NCI-H345 treated with DMSO at 0.1 percent for 48 hours (cell line): ENCODE results near the gene RALGAPA1.
A peak's percentile ranks its signal among the peaks of the same experiment; 100 is the strongest.
"Not testable (repeated sequence)": the region's sequence is repeated elsewhere in the genome, so short reads cannot be mapped to it uniquely, and the experiment has no call there.

ENCODE experiments used
- DNase-seq: peaks from one replicate; lab custom pipeline; 2025; ENCODE audit not compliant: unreplicated experiment; lab: John Stamatoyannopoulos, UW

RALGAPA1 gene

DNA sequence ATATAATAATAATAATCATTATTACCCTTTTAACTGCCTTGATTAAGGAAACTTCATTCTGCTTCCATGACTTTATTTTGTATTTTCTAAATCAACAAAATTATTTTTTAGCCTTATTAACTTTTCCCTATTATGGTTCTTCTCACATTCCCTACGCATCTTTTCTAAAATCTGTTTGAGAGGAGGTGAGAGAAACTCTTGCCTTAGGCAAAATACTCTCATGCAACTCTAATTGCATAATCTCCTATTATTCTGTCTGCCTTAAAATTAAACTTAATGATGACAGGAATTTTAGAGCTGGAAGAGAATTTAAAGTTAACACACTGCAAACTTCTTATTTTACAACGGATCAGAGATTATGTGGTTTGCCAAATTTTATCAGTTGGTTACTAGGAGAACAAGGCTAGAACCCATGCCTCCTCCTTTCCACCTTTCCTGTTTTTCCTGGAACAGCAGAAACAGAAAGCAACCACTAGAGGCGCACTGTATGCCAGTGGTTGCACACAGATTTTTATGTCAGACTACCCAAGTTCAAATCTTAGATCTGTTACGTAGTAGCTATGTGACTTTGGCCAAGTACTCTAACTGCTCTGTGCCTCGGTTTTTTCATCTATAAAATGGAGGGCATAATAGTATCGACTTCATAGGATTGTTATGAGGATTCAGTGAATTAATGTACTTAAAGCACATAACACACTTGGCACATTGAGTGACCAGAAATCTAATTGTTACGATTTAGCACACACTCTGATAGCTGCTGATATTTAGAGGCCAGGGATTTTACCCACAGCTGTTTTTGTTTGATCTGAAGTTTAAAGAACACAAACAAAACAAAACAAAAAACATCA is 12.7 kb upstream of the RALGAPA1 start:
- DNase-seq, result peak; percentile 4

- DNase-seq, result no peak
Observed at GRCh38 chr14:35819591-35820540, 10.8 kb upstream of the RALGAPA1 start.

DNA sequence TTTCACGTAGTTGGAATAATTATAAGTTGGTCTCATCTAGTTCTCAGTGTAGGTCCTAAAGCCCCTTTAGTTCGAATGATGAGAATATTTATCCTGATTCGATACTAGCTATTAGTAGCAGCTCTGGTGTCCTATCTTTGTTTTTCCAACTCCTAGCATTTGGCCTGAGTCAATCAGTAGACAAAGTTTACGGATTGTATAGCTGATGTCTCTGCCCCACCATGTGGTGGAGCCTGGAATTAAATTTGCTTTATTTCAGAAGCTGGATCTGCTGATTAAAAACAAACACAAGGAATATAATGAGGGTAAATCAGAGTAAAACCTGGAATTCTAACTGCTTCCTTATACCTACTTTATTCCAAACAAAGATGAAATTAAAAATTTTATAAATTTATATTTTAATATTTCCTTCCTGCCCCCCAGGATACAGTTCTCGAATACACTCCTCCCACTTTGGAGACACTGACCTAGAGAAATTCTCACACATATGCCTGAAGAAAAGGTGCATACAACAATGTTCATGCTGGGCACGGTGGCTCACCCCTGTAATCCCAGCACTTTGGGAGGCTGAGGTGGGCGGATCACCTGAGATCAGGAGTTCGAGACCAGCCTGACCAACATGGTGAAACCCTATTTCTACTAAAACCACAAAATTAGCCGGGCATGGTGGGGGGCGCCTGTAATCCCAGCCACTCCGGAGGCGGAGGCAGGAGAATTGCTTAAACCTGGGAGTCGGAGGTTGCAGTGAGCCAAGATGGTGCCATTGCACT is 9.4 kb upstream of the RALGAPA1 start:
- DNase-seq, result peak; percentile 5

- DNase-seq, result peak; percentile 24
Observed at GRCh38 chr14:35814371-35815005, 5.4 kb upstream of the RALGAPA1 start.

- no peak for DNase-seq
Observed at GRCh38 chr14:35810963-35811362, 1.9 kb upstream of the RALGAPA1 start.

DNA sequence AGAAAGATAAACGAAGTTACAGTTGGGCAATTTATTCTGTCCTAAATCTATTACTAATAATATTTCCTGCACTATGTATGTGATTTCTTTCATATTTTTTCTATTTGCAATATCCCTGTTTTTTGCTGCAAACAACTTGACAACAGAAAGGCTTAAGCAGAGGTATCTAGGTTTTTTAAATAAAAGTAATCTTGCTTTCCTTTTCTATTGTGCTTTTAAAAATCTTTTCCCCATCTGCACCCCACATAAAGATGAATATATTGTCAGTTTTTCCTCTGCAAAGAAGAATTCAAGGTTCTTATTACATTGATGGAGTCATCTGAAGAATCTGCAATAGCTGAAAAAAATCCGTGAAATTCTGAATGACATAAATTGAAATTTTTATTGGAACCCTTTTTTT is 502 bp upstream of the RALGAPA1 start:
- DNase-seq, result no peak

DNA sequence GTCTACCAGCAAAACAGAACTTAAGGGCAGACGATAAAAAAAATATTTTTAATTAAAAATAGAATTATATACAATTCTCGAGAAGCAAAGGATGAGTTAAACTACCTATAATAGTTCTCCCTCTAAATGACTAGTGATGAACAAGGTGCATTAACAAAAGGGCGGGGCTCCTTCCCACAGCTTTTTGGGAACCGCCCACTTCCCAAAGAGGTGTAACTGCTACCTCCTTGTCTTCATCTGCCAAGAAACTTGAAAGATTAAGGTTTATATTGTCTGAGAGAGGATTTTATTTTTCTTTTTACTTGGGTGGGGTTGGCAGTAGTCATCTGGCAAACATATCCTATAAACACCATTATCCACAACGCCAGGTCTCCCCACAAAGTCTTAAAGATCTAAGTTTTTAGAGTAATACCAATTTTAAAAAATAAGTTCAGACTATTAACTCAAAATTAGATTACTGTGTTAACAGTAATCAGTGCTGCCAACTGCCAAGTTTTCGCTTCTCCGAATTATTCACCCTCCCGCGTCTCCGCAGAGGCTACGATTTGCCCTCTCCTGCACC is 938 bp downstream of the RALGAPA1 start:
- DNase-seq, result peak; percentile 32

DNA sequence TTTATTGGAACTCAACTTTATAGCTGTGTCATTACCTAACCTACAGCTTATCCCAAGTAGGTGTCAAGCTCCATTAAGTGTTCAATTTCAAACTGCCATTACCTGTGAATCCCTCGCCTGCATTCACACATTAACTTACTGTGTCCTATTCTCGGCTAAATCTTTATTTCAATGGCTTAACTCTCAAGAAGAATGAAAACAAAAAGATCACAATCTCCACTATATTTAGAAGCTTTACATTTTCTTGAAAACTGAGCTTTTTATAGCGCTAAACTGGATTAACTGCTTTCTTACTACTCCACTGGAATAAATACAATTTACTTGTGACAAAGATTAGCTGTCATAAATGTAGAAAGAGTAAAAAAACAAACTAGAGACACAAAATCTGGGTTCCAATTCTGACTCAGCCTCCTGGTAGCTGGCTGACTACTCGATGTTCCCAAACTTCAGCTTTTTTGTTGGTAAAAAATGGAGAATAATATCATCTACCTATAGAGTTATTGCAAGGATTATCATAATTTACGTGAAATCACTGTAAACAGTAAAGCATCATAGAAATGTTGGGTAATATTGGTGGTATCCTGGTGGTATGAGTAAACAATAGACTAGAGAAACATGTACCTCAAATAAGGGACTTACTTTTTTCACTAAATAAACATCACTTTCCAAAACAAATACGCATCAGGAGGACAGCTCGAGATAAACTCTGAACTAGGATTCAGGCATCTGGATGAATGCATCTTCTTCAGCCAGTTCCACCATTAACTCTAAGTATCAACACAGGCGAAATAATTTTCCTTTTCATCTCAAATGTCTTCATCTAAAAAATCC is 1.7 kb downstream of the RALGAPA1 start:
- DNase-seq, result no peak

GRCh38 chr14:35806006-35806907 is 2.8 kb downstream of the RALGAPA1 start:
- no peak for DNase-seq

DNA sequence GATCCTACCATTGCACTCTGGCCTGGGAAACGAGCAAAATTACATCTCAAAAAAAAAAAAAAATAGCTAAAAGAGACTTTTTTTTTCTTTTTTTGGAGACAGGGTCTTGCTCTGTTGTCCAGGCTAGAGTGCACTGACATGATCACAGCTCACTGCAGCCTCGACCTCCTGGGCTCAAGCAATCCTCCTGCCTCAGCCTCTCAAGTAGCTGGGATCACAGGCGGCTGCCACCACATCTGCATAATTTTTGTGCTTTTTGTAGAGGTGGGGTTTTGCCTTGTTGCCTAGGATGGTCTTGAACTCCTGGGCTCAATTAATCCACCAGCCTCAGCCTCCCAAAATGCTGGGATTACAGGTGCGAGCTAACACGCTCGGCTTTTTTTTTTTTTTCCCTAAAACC is 11.3 kb downstream of the RALGAPA1 start:
- DNase-seq, result no peak

DNA sequence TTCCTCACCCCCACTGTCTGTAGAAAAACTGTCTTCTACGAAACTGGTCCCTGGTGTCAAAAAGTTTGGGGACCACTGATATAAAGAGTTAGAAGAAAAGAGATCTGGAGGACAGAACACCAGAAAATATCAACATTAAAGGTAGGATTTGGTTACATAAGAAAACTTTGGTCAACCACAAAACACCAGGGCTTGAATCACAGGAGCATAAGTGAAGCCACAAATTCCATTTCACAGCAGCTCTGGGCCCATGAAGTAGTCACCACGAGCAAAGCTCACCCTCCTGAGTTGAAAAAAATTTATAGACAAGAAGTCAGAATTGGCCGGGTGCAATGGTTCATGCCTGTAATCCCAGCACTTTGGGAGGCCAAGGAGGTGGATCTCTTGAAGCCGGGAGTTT is 19.4 kb downstream of the RALGAPA1 start:
- no peak for DNase-seq

GRCh38 chr14:35786856-35787255 is 22.2 kb downstream of the RALGAPA1 start:
- DNase-seq, result no peak

DNA sequence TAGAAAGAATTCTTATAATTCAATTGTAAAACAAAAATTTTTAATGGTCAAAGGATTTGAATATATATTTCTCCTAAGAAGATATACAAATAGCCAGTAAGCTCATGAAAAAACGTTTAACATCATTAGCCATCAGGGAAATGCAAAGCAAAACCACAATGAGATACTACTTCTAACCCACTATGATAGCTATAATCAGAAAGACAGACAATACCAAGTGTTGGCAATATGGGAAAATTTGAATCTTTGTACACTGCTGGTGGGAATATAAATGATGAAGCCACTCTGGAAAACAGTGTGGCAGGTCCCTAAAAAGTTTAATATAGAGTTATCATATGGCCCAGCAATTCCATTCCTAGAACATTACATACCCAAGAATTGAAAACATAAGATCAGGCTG is 25.4 kb downstream of the RALGAPA1 start:
- DNase-seq, result no peak

GRCh38 chr14:35779368-35779767 is 29.7 kb downstream of the RALGAPA1 start:
- DNase-seq, result no peak

GRCh38 chr14:35777550-35777949 is 31.5 kb downstream of the RALGAPA1 start:
- DNase-seq, result not testable (repeated sequence)

DNA sequence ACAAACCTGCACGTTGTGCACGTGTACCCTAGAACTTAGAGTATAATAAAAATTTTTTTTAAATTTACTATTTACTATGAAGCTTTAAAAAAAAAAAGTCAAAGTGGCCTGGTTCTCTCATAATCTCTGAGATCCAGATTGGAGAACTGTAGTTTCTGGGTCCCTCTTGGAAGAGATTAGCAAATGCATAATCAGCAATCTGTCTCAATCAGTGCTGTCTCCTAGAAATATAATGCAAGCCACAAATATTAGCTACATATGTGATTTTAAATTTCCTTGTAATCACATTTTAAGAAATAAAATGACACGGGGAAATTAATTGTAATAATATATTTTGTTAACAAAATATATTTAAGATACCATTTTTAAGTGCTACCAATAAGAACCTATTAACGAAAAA is 32.3 kb downstream of the RALGAPA1 start:
- no peak for DNase-seq

- not testable (repeated sequence) for DNase-seq
Observed at GRCh38 chr14:35776085-35776484, 33.0 kb downstream of the RALGAPA1 start.

DNA sequence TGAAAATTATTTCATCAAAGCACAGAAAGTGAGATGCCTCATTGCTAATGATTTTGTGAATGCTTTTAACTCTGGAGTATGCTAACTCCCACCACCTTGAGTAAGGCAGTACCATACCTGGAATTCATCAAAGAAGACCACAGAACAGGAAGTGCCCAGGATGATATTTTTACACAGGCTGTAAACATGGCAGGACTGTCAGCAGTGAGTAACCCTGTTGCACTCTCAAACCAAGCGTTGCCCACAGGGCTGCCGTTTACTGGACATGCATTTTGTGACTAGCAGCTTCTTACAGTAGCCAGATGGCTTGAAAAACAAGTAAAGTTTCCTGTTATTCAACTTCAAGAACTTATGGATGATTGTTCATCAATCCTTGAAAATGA is 42.4 kb downstream of the RALGAPA1 start:
- no peak for DNase-seq
